Measurements from ENCODE around the gene TMPRSS3.

Gene TMPRSS3

DNA sequence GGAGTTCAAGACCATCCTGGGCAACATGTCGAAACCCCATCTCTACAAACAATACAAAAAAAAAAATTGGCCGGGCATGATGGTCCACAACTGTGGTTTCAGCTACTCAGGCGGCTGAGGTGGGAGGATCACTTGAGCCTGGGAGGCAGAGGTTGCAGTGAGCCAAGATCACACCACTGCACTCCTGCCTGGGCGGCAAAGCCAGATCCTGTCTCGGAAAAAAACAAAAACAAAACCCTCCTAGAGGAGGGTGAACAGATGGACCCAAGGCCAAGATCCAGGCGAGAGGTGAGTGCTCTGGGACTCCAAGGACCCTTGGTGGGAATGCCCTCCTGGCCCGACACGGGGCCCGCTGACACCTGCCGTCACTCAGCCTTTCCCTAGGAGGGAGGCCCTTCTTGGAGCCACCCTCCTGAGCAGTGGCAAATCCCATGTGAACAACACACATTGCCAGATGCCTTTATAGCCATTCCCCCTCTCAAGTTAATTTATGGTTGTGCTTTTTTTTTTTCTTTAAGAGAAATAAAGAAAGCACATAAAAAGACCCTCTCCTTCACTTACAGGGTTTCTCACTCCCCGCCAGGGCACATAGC, 45.4 kb downstream of the TMPRSS3 start:
- Histone ChIP-seq H3K79me2 (ENCODE audit: insufficient read depth, low read length) (no peaks in the 10 kb centered on the region), H4K20me1 (ENCODE audit: insufficient read depth, low read length, poor library complexity, severe bottlenecking) (no peaks in the 10 kb centered on the region), H3K27me3 (ENCODE audit: insufficient read depth, low read length, poor library complexity, severe bottlenecking) (no peaks in the 10 kb centered on the region), H3K9ac (ENCODE audit: low read depth, low read length, poor library complexity, severe bottlenecking) (no peak overlapping the region), H3K4me1 (ENCODE audit: insufficient read depth, low read length, poor library complexity, severe bottlenecking) (peaks cover 4% of the 10 kb centered on the region), H2AFZ (ENCODE audit: low read length) (no peak overlapping the region), H3K9me2 (replicated peaks; ENCODE audit: low read depth, low read length) (no peaks in the 10 kb centered on the region), H3K9me3 (ENCODE audit: insufficient read depth, low read depth, low read length) (0 out of 2 replicates have a peak, but pooled peaks cover 3% of the 10 kb centered on the region), H3F3A (ENCODE audit: low read depth) (no peaks in the 10 kb centered on the region), H3K4me3 (ENCODE audit: low read length, poor library complexity, severe bottlenecking) (no peak overlapping the region), H3K4me2 (ENCODE audit: low read depth, low read length, poor library complexity, severe bottlenecking) (no peak overlapping the region), H3K36me3 (ENCODE audit: insufficient read depth, low read length) (no peaks in the 10 kb centered on the region)
- TF ChIP-seq, protein P1, sequence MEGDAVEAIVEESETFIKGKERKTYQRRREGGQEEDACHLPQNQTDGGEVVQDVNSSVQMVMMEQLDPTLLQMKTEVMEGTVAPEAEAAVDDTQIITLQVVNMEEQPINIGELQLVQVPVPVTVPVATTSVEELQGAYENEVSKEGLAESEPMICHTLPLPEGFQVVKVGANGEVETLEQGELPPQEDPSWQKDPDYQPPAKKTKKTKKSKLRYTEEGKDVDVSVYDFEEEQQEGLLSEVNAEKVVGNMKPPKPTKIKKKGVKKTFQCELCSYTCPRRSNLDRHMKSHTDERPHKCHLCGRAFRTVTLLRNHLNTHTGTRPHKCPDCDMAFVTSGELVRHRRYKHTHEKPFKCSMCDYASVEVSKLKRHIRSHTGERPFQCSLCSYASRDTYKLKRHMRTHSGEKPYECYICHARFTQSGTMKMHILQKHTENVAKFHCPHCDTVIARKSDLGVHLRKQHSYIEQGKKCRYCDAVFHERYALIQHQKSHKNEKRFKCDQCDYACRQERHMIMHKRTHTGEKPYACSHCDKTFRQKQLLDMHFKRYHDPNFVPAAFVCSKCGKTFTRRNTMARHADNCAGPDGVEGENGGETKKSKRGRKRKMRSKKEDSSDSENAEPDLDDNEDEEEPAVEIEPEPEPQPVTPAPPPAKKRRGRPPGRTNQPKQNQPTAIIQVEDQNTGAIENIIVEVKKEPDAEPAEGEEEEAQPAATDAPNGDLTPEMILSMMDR (conservative IDR thresholded peaks at IDR 0.05; ENCODE audit: low read length): no peak
- TF ChIP-seq EZH2phosphoT487 (IDR thresholded peaks at IDR 0.05; ENCODE audit: borderline replicate concordance): no peak

DNA sequence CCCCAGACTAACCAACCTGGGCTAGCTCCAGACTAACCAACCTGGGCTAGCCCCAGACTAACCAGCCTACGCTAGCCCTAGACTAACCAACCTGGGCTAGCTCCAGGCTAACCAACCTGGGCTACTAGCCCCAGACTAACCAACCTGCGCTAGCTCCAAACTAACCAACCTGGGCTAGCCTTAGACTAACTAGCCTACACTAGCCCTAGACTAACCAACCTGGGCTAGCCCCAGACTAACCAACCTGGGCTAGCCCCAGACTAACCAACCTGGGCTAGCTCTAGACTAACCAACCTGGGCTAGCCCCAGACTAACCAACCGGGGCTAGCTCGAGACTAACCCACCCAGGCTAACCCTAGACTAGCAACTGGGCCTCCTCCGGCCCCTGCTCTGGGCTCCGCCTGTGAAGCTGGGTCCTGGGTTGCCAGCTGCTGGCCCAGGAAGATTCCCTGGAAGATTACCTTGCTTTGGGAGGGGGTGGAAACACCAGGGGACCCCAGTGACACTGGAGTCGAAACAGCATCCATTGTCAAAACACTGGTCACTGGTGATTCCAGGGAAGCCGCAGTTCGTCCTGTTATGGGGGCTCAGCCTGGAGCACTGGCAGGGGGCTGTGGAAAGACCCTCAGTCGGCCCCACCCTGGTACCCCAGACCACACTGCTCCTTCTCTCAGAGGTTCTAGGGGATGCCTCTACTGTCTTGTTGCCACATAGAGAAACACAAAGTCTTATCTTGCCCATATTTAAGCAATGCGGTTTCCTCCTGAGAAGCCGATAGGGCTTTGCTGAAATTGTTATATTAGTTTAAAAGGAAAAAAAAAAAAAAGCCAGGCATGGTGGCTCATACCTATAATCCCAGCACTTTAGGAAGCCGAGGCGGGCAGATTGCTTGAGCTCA, 46.2 kb downstream of the TMPRSS3 start:
- no peaks in the 10 kb centered on the region for H3K27me3 ChIP-seq (ENCODE audit: insufficient read depth, low read length, poor library complexity, severe bottlenecking)
- H3K4me2 ChIP-seq (ENCODE audit: low read depth, low read length, poor library complexity, severe bottlenecking): no peak overlapping the region
- TF ChIP-seq, protein P1 (conservative IDR thresholded peaks at IDR 0.05; ENCODE audit: low read length): no peak
- TF ChIP-seq EZH2phosphoT487 (IDR thresholded peaks at IDR 0.05; ENCODE audit: borderline replicate concordance): no peak

DNA sequence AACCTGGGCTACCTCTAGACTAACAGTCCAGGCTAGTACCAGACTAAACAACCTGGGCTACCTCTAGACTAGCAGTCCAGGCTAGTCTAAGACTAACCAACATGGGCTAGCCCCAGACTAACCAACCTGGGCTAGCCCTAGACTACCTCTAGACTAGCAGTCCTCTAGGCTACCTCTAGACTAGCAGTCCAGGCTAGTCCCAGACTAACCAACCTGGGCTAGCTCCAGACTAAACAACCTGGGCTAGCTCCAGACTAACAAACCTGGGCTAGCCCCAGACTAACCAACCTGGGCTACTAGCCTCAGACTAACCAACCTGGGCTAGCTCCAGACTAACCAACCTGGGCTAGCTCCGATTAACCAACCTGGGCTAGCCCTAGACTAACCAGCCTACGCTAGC, 47.1 kb downstream of the TMPRSS3 start:
- Histone ChIP-seq H2AFZ (ENCODE audit: low read length) (no peak overlapping the region), H3K9me2 (replicated peaks; ENCODE audit: low read depth, low read length) (no peaks in the 10 kb centered on the region), H3K79me2 (ENCODE audit: insufficient read depth, low read length) (no peaks in the 10 kb centered on the region), H3K4me2 (ENCODE audit: low read depth, low read length, poor library complexity, severe bottlenecking) (no peak overlapping the region), H3F3A (ENCODE audit: low read depth) (no peaks in the 10 kb centered on the region), H3K4me1 (ENCODE audit: insufficient read depth, low read length, poor library complexity, severe bottlenecking) (peaks cover 3% of the 10 kb centered on the region), H3K4me3 (ENCODE audit: low read length, poor library complexity, severe bottlenecking) (no peak overlapping the region), H3K36me3 (ENCODE audit: insufficient read depth, low read length) (no peaks in the 10 kb centered on the region), H3K9ac (ENCODE audit: low read depth, low read length, poor library complexity, severe bottlenecking) (no peak overlapping the region), H4K20me1 (ENCODE audit: insufficient read depth, low read length, poor library complexity, severe bottlenecking) (no peaks in the 10 kb centered on the region), H3K9me3 (ENCODE audit: insufficient read depth, low read depth, low read length) (no peaks in the 10 kb centered on the region), H3K27me3 (ENCODE audit: insufficient read depth, low read length, poor library complexity, severe bottlenecking) (no peaks in the 10 kb centered on the region)
- TF ChIP-seq, protein P1 (conservative IDR thresholded peaks at IDR 0.05; ENCODE audit: low read length): no peak
- no peak for TF ChIP-seq EZH2phosphoT487 (IDR thresholded peaks at IDR 0.05; ENCODE audit: borderline replicate concordance)

More for the DNA sequence above, 46.2 kb downstream of the TMPRSS3 start:
- Histone ChIP-seq H3F3A (ENCODE audit: low read depth) (no peaks in the 10 kb centered on the region), H4K20me1 (ENCODE audit: insufficient read depth, low read length, poor library complexity, severe bottlenecking) (no peaks in the 10 kb centered on the region), H3K4me3 (ENCODE audit: low read length, poor library complexity, severe bottlenecking) (no peak overlapping the region), H3K9ac (ENCODE audit: low read depth, low read length, poor library complexity, severe bottlenecking) (no peak overlapping the region), H3K9me2 (replicated peaks; ENCODE audit: low read depth, low read length) (no peaks in the 10 kb centered on the region), H3K36me3 (ENCODE audit: insufficient read depth, low read length) (no peaks in the 10 kb centered on the region), H3K79me2 (ENCODE audit: insufficient read depth, low read length) (no peaks in the 10 kb centered on the region), H3K9me3 (ENCODE audit: insufficient read depth, low read depth, low read length) (no peaks in the 10 kb centered on the region), H2AFZ (ENCODE audit: low read length) (no peak overlapping the region), H3K4me1 (ENCODE audit: insufficient read depth, low read length, poor library complexity, severe bottlenecking) (peaks cover 4% of the 10 kb centered on the region)
